Dedifferentiated amniotic fluid mesenchymal stem cell (primary cell): ENCODE results near the gene ZNF175.

ENCODE experiments used
- DNase-seq: peaks from one replicate; pipeline ENCODE4 v3.0.0-alpha.2; 2016; ENCODE audit errors: extremely low spot score

The ZNF175 gene

DNA sequence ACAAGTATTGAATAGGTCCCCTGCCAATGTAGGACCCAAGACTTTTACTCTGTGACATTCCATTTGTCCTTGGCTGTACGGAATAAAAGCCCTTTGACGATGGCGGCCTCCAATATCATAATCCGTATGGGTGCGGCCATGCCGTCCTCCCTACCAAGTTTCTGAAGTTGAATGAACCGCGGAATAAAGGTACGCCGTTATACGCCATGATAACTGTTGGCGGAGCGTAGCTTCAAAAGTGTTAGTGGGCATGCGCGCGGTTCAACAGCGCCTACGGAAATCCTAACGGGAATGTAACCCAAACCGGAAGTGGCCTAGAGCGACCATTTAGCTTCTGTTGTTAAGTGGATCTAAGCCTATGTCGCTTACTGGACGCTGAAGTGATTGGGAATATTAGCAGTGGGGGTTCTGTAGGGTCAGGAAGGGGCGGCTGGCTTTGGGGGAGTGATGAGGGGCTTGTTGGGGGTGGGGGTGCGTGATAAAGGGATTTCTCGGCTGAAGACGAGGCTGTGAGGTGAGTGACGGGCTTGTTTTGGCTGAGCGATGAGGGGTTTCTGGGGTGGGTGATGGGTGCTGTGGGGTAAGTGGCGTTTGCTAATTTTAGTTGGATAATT lies at the start of gene ZNF175:
Gene ZNF175, plus strand, starts transcription at position 322 of the 614 bp plus-strand sequence. CDS start 2,047 bp downstream, outside the sequence.
- DNase-seq = peak; percentile 98

DNA sequence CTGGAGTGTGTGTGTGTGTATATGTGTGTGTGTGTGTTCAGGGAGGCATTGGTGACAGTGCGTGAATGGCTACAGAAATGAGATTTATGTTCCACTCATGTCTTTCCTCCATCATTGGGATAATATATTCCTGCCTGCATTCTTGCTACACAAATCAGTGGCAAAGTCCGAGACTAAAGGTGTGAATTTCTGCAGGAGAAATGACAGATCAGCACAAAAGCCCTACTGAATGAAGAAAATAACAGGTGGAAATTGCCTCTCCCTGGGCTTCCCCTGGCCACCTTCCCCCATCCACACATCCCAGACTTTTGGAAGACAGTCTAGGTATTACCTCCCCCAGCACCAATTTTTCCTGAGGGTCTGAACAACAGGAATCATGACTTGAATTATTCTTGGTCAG lies 49.7 kb upstream of the ZNF175 start:
- no peak for DNase-seq

DNA sequence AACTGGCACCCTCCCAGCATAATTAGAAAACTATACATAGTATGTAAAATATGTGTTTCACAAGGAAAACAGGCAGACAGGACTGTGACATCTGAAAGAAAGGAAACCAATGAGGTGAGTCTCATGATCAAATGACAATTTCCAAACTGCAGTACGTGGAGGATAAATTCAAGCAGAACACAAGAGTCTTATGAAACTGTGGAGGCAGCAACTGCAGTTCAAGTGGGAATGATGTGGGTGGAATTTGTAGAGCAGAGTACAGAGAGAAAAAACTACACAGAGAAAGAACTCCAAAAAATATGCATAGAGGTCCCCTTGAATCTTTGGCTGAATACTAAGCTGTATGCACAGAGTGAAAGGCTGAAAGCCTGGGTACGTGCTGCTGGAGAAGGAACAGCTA lies 49.3 kb upstream of the ZNF175 start:
- no peak for DNase-seq

DNA sequence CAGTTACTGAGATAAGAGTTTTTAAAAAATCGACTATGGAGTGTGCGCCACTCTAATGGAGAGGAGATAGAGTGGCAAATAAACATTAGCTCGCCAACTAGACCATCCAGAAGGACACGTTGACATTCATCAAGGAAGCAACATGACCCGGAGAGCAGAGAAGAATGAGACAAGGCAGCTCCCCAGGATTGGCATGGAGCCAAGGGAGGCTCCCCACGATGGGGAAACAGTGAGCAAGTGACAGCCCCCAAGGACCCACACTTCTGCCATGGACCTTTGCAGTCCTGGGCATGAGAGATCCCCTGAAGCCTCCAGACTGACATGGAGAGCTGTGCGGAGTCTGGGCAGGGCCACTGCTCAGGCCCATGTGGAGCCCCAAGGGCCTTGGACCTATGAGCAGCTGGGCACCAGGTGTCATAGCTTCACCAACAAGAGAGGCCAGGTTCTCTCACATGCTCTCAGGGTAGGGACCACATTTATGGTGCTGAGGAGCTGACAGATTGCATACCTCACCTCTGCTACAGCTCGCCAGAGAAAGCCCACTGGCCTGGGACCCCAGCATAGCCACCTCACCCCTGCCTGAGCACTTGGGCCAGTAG lies 46.3 kb upstream of the ZNF175 start:
- no peak for DNase-seq

DNA sequence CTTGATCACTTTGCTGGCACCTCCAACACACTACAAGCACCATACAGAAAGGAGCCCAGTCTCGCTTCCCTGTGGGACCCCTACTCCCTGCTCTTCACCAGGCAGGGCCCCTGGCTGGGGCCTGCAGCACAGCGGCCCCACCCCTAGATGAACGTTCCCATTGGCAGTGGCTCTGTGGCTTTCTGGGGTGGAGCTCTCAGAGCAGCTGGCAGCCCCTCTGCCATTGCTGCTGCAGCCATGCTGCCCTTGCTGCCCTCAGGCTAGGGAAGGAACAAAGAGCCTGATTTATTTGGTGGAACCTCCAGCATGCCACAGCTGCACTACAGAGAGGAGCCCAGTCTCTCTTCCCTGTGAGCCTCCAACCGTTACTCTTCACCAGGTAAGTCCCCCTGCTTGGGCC lies 45.4 kb upstream of the ZNF175 start:
- DNase-seq = no peak

DNA sequence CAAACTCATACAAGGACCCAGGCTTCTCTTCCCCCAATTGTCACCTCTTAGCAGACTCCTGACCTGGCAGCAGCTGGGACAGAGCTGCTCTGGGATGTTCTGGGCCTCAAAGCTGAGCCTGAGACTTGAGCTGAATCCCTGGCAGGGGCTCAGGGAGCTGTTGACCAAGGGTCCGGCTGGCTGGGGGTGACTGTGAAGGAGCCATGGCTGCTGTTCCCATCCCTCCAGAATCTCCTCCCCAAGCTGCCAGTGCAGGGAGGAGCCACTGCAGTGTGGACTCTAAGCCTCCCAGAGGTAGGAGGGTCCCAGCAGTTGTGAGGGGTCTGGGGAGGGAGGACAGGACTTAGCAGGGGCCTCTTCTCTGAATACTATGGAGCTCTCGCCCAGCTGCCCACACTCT lies 41.8 kb upstream of the ZNF175 start:
- DNase-seq = no peak

DNA sequence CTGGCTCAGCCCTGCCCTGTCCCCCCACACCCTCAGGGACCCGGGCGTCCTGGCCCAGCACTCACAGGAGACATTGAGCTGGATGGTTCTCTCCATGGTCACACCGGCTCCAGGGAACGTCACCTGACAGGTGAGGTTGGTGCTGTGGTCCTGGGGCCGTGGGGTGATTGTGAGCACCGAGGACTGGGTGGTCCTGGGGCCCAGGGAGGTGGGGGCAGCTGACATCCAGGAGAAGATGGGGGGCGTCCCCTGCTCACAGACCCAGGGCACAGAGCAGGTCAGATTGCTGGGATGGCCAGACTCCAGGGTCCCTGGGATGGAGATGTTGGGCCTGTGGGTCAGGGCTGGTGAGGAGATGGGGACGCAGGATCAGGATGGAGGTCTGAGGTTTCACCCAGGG lies 40.5 kb upstream of the ZNF175 start:
- DNase-seq = no peak

DNA sequence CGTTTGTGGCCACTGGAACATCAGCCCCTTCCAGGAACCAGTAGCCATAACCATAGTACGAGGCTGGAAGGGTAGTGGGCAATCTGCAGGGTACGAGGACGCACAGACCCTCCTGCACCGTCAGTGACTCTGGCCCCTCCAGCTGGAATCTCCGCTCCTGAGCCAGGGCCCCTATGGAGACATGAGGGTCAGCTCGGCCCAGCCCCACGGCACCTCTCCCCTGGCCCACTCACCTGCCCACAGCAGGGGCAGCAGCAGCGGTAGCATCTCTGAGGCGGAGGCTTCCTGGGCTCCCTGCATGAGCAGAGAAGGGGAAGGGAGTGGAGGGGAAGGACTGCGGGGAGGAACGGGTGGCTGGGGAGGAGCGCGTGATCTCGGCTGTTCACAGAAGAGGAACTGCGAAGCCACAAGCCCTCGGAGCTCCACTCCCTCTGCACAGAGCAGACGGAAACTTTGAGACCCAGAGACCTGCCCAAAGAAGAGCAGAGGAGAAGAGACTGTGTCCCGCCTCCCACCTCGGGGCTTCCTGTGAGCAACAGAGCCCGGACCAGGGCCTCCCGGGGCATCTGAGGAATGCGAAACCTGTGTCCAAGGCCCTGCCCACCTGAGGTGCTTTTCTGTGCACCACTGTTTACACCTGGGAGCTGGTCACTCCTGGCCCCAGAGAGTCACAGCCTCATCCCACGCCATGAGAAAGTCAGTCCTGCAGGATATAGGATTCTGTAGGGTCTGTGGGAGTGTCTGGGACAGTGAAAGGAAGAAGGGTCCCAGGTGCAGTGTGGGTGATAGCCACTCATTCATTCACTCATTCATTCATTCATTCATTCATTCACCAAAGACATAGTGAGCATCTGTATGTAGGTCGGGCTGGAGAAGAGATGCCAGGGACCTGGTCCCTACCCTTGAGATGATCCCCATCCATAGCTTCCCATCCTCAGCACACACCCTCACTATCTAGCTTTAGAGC lies 39.5 kb upstream of the ZNF175 start, which contains the start of gene SIGLEC6:
Gene SIGLEC6, minus strand, starts transcription at position 322 of the 967 bp plus-strand sequence. Its CDS starts 22 bp downstream, at position 300.
- no peak for DNase-seq

DNA sequence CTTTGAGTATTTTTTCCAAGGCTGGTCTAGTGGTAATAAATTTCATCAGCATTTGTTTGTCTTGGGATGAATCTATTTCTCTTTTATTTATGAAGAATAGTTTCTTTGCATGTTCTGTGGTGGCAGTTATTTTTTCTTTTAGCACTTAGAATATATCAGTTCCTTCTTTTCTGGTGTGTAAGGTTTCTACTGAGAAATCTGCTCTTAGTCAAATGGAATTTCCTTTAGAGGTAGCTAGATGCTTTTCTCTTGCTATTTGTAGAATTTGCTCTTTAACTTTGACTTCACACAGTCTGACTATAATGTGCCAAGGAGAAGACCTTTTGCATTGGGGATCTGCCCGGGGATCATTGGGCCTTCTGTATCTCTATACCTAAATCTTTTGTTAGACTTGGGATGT lies 35.5 kb upstream of the ZNF175 start:
- DNase-seq = no peak

DNA sequence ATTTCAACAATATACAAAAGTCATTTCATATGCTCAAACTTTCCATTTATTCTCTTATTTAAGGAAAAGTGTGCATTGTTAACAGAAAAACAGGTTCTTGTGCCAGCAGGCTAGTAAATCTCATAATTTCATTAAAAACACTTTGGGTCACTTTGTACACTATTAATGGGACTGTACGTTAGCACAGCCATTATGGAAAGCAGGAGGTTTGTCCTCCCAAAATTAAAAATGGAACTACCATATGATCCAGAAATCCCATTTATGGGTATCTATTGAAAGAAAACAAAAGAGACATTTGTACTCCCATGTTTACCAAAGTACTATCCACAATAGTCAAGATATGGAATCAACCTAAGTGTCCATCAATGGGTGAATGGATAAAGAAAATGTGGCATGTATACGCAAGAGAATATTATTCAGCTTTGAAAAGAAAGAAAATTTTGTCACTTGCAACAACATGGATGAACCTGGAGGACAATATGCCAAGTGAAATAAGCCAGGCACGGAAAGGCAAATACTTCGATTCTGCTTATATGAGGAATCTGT lies 31.2 kb upstream of the ZNF175 start:
- DNase-seq = no peak

DNA sequence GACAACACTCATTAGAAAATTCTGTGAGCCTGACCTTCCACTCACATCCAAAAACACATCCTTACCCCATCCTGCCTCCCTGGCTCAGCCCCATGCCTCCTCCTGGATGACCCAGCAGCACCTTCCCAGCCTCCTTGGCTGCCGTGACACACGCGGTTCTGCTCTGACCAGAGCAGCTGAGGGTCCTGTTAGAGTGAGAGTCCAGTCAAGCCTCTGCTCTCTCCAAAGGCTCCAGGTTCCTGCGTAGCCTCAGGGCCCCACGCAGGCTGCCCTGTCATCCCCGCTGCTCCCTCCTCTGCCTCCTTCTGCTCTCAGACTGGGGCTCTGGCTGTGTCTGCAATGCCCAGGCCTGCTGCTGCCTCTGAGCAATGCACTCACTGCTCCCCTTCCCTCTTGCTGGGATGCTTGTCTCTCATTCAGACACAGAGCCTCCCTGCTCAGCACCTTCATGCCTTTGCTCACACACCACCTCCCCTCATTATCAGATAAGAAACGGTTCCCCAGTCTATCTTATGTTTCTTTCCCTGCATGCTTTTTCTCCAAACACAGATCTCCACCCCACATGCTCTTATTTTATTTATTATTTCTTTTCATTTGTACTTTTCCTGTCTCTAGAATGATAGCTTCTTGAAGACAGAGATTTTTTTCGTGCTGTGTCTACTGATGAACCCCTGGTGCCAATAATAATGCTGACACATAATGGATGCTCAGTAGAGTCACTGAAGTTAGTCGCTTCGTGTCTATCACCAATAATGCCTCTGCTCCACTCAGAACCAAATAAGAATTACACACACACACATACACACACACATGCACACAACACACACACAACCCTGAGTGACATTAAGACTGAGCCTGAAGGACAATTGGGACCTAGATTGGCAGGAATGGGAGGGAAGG lies 29.4 kb upstream of the ZNF175 start:
- DNase-seq = no peak

DNA sequence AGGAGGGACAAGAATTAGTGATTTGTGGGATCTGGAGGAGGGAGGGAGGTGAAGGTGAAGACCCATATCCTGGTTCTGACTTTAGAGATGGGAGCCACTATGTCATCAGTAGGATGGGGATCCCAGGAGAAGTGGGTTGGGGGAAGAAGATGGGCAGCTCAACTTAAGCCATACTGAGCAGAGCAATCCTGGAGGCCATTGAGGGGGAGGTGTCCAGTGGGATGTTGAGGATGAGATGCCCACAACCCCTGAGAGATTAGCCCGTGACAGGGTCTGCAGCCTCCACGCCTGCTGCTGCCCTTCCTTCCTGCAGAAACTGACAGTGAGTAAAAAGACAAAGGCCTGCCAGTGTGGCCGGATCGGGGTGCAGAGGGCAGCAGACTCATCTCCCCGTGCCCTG lies 28.4 kb upstream of the ZNF175 start:
- DNase-seq = no peak

DNA sequence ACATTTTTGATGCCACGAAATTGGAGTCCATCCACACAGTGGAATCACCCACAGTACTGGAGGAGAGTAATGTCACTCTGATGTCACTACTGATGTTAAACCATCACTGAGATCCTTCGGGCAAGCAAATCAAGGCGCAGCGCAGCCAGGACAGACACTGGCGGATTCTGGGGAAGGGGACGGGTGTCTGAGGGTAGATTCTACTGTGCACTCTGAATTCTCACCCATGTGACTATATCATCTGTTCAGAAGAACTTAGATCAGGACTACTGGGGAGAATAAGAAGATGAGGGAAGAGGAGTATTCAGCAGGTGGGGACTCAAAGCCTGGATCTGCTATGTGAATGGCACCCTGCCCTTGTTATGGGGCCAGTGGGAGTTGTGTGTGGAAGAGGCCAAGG lies 27.0 kb upstream of the ZNF175 start:
- no peak for DNase-seq

DNA sequence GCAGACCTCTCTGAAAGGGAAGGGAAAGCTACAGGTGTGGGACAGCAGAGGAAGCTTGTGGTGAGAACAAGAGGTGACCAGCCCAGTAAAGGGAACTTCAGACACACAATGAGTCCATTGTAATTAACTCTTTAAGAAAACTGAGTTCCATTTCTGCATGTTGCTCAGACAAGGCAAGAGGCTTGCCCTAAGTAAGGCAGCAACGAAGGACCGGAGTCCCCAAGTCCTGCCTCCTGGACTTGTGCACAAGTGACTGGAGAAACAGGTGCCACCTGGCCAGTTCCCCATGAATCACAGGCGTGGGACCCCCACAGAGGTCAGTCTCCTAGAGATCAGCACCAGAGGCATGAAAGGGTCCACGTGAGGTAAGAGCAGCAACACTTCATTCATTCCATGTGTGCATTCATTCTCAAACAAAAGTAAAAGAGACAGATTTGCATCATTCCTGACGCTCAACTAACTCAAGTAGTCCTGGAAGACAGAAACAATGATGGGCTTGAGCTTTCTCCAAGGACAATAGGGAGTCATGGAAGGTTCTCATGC lies 24.9 kb upstream of the ZNF175 start:
- DNase-seq = no peak

DNA sequence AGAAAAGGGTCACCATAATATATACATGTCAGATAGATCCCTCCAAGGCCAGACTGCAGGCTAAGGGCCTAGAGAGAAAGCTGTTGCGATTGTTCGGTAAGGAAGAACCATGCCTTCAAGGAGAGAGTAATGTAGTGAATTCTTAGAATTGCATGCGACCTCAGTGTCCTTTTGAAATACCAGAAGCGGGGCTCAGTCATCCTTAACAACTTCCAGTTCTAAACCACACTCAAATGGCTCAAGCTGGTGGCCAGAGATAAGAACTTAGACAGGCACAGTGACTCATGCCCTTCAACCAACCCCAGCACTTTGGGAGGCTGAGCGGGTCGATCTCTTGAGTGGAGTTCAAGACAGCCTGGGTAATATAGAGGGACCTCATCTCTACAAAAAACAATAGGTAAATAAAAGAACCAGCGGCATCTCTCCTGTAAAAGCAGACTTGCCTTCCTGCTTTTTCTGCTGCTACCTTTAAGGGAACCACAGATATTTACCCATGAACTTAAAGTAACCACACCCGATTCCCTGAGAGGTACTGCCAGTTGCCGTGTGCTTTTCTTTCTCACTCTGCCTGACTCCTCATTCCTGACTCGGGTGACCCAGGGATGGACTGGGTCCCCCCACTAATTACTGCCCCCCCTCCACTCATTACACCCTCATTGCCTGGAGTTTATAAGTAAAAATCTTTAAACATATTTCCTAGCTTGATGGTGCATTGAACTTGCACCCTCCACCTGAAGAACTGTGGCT lies 24.3 kb upstream of the ZNF175 start:
- DNase-seq = no peak

DNA sequence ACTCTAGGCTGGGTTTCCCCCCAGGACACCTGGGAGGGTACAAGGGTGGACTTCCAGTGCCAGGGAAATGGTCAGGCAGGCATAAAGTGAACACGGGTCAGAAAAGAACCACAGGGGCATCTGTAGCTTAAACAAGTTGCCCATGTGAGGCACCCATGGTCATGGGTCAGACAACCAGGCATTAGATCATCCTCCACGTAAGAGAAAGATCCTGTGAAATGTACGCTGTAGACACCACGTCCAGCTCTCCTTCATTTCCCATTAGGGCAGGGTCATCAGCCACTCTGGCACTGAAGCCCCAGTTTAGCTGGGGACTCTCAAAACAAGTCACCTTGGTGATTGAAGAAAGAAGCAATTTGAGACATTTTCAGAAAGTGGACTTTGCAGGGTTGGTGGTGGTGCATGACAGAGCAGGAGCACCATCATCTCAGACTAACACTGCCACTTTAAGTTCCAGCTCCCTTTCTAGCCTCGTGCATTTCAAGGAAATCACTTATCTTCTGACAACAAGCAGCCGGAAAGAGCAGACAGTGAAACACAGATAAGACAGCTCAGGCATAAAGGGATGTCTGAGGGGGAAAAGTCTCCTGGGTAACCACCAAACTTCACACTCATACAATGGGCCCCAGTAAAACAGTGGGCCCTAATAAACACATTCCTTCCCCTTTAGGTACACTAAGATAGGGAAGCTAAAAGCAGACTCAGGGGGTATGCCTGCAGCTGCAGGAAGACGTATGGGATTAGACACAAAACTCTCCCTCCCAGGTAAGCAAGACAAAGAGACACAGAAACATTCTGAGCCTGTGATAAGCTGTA lies 23.5 kb upstream of the ZNF175 start:
- no peak for DNase-seq

DNA sequence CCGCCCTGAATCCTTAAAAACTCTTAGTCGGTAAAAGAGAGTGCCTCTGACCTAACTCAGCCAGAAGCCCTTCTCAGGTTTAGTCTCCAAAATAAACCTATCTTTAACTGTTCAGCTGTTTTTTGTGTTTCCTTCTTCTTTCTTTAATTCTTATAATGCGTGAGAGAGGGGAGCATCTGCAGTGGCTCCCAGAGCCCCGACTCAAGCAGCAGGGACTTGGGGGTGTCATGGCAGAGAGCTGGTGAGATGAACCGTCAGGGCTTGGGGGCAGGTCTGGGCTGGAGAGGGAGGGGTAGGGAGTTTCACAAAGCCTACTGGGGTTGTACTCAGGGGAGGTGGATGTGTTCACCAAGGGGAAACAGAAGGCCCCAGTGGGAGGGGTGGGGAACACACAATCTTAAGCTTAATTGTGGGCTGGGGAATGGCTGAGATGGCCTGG lies 22.9 kb upstream of the ZNF175 start:
- no peak for DNase-seq

DNA sequence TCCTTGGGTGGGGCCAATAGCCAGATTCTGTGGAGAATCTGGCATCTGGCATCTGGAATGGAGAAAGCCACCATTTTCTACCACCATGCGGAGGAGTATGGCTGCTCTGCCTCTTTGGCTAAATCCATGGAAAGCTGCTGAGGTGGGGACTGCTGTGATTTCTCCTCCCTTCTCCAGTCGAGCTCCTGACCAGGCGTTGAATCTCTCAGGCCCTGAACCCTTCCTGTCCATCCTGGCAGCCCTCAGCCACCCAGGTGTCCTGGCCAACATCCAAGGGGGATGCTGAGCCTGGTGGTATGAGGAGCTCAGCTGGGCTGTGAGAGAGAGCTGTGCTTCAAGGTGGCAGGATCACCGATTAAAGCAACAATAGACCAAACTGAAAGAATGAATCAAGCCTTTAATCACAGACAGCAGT lies 22.2 kb upstream of the ZNF175 start:
- no peak for DNase-seq
